Parathyroid adenoma (tissue), 2 donors: ENCODE data around the gene MAG.

Source experiments
- H2AFZ ChIP-seq: fragments of 300-600 bp; sonication (generic); one replicate; pipeline ENCODE4 v1.7.0; 2017; ENCODE audit warnings: antibody characterized with exemption, mild to moderate bottlenecking
- H3K27ac ChIP-seq: fragments of 300-600 bp; sonication (generic); one replicate; pipeline ENCODE4 v1.7.0; 2017
- H3K27me3 ChIP-seq: fragments of 300-600 bp; sonication (generic); one replicate; pipeline ENCODE4 v1.7.0; 2017; ENCODE audit warnings: low read length; ENCODE audit not compliant: control insufficient read depth, insufficient read depth
- H3K36me3 ChIP-seq: fragments of 300-600 bp; sonication (generic); one replicate; pipeline ENCODE4 v1.7.0; 2017; ENCODE audit warnings: low read length; ENCODE audit not compliant: control insufficient read depth, insufficient read depth
- H3K4me1 ChIP-seq: fragments of 300-600 bp; sonication (generic); one replicate; pipeline ENCODE4 v1.7.0; 2017; ENCODE audit warnings: control low read depth
- H3K4me2 ChIP-seq: fragments of 300-600 bp; sonication (generic); one replicate; pipeline ENCODE4 v1.7.0; 2017; ENCODE audit warnings: low read length
- H3K4me3 ChIP-seq: fragments of 300-600 bp; sonication (generic); one replicate; pipeline ENCODE4 v1.7.0; 2017; ENCODE audit warnings: low read depth, low read length
- H3K79me2 ChIP-seq: fragments of 300-600 bp; sonication (generic); one replicate; pipeline ENCODE4 v1.7.0; 2017; ENCODE audit warnings: control low read depth
- H3K9ac ChIP-seq: fragments of 300-600 bp; sonication (generic); one replicate; pipeline ENCODE4 v1.7.0; 2017; ENCODE audit warnings: mild to moderate bottlenecking
- H3K9me3 ChIP-seq: fragments of 300-600 bp; sonication (generic); one replicate; pipeline ENCODE4 v1.7.0; 2017; ENCODE audit warnings: low read length; ENCODE audit not compliant: control insufficient read depth
- TF ChIP-seq, protein P1 (sequence below): fragments of 300-600 bp; sonication (generic); IDR thresholded peaks from one replicate; pipeline ENCODE4 v1.7.0; 2017; ENCODE audit warnings: antibody characterized with exemption, mild to moderate bottlenecking
- donor health status: primary hyperparathyroidism.

MAG gene

DNA sequence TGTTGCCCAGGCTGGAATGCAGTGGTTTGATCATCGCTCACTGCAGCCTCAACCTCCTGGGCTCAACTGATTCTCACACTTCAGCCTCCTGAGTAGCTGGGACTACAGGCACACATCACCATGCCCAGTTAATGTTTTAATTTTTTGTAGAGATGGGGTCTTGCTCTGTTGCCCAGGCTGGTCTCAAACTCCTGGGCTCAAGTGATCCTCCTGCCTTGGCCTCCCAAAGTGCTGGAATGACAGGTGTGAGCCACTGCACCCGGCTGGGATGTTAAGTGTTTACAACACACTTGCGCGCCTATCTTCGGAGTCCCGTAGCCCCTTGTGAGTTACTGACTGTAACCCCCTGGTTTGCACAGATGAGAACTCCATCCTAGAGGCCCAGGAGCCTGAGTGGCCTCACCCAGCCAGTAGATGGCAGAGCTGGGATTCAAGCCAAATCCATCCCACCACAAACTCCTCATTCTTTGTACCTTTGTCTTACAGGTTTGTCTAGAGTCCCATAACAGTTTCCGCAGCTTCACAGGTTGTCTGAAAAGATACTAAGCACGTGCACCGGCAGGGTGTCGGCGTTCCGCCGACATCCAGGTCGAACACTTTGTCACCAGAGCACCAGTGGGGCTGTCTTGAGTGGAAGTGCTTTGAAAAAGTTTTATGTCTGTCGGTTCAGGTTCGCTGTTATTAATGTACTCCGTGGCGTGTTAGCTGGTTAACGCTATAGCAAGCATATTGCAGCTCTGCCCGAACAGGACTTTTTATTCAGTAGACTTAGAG is 14.7 kb downstream of the MAG start:
- Histone ChIP-seq H3K36me3 (no peaks in the 10 kb centered on the region), H2AFZ (no peak overlapping the region), H3K9me3 (no peaks in the 10 kb centered on the region), H3K27ac (no peak overlapping the region), H3K4me3 (no peak overlapping the region), H3K27me3 (no peaks in the 10 kb centered on the region), H3K4me1 (no peaks in the 10 kb centered on the region), H3K4me2 (no peak overlapping the region), H3K9ac (no peak overlapping the region), H3K79me2 (no peaks in the 10 kb centered on the region)
- TF ChIP-seq, protein P1, sequence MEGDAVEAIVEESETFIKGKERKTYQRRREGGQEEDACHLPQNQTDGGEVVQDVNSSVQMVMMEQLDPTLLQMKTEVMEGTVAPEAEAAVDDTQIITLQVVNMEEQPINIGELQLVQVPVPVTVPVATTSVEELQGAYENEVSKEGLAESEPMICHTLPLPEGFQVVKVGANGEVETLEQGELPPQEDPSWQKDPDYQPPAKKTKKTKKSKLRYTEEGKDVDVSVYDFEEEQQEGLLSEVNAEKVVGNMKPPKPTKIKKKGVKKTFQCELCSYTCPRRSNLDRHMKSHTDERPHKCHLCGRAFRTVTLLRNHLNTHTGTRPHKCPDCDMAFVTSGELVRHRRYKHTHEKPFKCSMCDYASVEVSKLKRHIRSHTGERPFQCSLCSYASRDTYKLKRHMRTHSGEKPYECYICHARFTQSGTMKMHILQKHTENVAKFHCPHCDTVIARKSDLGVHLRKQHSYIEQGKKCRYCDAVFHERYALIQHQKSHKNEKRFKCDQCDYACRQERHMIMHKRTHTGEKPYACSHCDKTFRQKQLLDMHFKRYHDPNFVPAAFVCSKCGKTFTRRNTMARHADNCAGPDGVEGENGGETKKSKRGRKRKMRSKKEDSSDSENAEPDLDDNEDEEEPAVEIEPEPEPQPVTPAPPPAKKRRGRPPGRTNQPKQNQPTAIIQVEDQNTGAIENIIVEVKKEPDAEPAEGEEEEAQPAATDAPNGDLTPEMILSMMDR: no peak

DNA sequence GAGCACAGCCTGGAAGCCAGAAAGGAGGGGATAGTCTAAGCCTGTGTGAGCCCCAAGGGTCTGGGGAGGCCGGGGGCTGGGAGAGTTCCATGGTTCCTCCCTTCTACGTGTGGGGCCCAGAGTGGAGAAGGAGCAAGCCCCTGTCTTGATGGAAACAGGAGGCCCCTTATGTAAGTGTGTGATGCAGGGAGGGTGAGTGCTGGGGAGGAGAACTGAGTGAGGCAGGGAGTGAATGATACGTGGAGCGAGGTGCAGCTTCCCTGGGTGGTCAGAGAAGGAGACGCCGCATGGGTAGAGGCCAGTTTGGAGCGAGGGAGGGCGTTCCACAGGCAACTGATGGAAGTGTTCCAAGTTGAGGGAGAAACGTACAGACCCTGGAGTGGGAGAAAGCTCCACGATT is 16.0 kb downstream of the MAG start:
- no peak overlapping the region for H3K9ac ChIP-seq
- H3K4me2 ChIP-seq: no peak overlapping the region

DNA sequence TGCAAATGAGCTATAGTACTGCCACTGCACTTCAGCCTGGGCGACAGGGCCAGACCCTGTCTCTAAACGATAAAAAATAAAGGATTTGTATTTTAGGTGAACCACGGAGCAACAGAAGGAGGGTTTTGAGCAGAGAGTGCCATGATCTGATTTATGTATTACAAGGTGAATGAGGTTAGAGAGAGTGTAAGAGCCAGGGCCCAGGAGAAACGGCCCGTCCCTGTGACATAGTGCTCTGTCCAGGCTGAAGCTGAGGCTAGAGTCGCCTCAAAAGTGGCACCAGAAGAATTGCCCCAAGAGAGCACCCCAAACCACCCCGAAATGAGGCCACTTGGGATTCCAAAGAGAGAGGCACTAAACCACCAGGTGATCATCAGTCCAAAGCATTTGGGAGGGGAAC is 16.9 kb downstream of the MAG start:
- no peak overlapping the region for H3K27ac ChIP-seq
- H3K9me3 ChIP-seq: no peaks in the 10 kb centered on the region

More for the DNA sequence above, 16.0 kb downstream of the MAG start:
- TF ChIP-seq, protein P1: no peak
- Histone ChIP-seq H3K4me1 (no peaks in the 10 kb centered on the region), H3K27me3 (no peaks in the 10 kb centered on the region), H3K27ac (no peak overlapping the region), H3K36me3 (no peaks in the 10 kb centered on the region), H2AFZ (no peak overlapping the region), H3K79me2 (no peaks in the 10 kb centered on the region), H3K9me3 (no peaks in the 10 kb centered on the region), H3K4me3 (no peak overlapping the region)

DNA sequence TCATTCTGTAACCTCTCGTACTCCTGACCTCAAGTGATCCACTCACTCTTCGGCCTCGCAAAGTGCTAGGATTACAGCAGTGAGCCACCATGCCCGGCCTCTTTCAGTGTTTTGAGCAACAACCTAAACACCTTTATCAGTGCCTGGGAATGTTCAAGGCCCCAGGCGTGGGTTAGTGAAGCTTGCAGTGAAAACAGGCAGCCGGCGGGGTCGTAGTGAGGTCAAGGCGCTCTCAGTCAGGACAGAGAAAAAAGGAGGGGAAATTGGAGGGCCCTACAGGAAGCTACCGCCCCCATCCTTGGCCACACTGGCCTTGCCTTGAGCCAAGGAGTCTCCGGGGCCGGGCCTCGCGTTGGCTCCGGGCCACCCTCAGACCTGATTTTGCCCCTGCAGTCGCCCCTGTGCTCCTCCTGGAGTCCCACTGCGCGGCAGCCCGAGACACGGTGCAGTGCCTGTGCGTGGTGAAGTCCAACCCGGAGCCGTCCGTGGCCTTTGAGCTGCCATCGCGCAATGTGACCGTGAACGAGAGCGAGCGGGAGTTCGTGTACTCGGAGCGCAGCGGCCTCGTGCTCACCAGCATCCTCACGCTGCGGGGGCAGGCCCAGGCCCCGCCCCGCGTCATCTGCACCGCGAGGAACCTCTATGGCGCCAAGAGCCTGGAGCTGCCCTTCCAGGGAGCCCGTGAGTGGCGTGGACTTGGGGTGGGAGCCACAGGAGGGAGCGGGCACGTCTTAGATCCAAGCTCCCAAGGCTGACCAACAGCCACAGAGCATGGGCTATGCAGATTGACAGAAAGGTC is 17.7 kb downstream of the MAG start:
- no peak overlapping the region for H3K4me2 ChIP-seq
- H2AFZ ChIP-seq: no peak overlapping the region
- no peak overlapping the region for H3K4me3 ChIP-seq
- TF ChIP-seq, protein P1: no peak
- H3K36me3 ChIP-seq: no peaks in the 10 kb centered on the region
- H3K9ac ChIP-seq: no peak overlapping the region
- H3K9me3 ChIP-seq: no peaks in the 10 kb centered on the region
- no peak overlapping the region for H3K27ac ChIP-seq
- H3K79me2 ChIP-seq: no peaks in the 10 kb centered on the region
- H3K27me3 ChIP-seq: no peaks in the 10 kb centered on the region
- no peaks in the 10 kb centered on the region for H3K4me1 ChIP-seq

More for the DNA sequence above, 16.9 kb downstream of the MAG start:
- Histone ChIP-seq H3K4me2 (no peak overlapping the region), H3K27me3 (no peaks in the 10 kb centered on the region), H3K36me3 (no peaks in the 10 kb centered on the region), H3K4me3 (no peak overlapping the region), H3K79me2 (no peaks in the 10 kb centered on the region), H2AFZ (no peak overlapping the region), H3K4me1 (no peaks in the 10 kb centered on the region), H3K9ac (no peak overlapping the region)
- TF ChIP-seq, protein P1: no peak
